Posterior vena cava (tissue), 2 donors: ENCODE data around the gene KLHL35. TPM values are rescaled to one million over a fixed set of nuclear protein-coding genes. Genes with fewer than 3 reads are reported as not detected.

Source experiments
- DNase-seq: peaks from one replicate; pipeline ENCODE4 v3.0.0-alpha.2; 2020; ENCODE audit warnings: low spot score
- intact Hi-C, 2 donors: fragments of 100-400 bp; cut with DNase I; formaldehyde crosslinking; loops; one replicate each; pipeline versions ENCODE4 v1.14.1 to v1.14.2; 2022 to 2023
- total RNA-seq, 2 donors: library from RNA; stranded (reverse); fragmentation: NEBNext Ultra II Directional; extraction: Animal tissue kit (Norgen Biotek cat#: 25700); gene quantifications; one replicate each; pipeline ENCODE4 v1.2.1, GENCODE V29; 2021
- donor health status: DM: yes; HTN: yes; CAD: no.
- donor health status: DM: yes; HTN: yes; CAD: no.

The KLHL35 gene
- total RNA-seq, 2 donors from 2014 or later: 0.67 to 0.79 TPM

GRCh38 chr11:75403983-75404658, 28.9 kb downstream of the KLHL35 start:
- peak; percentile 12 for DNase-seq

GRCh38 chr11:75403037-75403436, 30.0 kb downstream of the KLHL35 start:
- intact Hi-C loops: no loop called here
- DNase-seq: peak; percentile 11

More at GRCh38 chr11:75403983-75404658, 28.9 kb downstream of the KLHL35 start:
- intact Hi-C loops: no loop called here

- intact Hi-C loops: no loop called here
- DNase-seq: peak; percentile 22
Measured at GRCh38 chr11:75402002-75402773, 30.8 kb downstream of the KLHL35 start.

GRCh38 chr11:75400146-75400865, 32.7 kb downstream of the KLHL35 start:
- peak; percentile 1 for DNase-seq
- intact Hi-C loops: no loop called here

GRCh38 chr11:75399344-75400145, 33.5 kb downstream of the KLHL35 start, which contains the start of gene RPS3:
Gene RPS3 (plus strand): TSS chr11:75399518. CDS start chr11:75399548, 30 bp downstream.
- intact Hi-C loops: loop anchor here in 1 of 2 donors (10.0 kb wide), 1 partner anchor 375 kb away; no protein-coding TSS in a partner anchor

GRCh38 chr11:75398906-75399305, 34.1 kb downstream of the KLHL35 start:
- DNase-seq: peak; percentile 58
- intact Hi-C loops: loop anchor here in 1 of 2 donors (10.0 kb wide), 1 partner anchor 374 kb away; no protein-coding TSS in a partner anchor

More at GRCh38 chr11:75399344-75400145, 33.5 kb downstream of the KLHL35 start, which contains the start of gene RPS3:
- DNase-seq: peak; percentile 98

- peak; percentile 2 for DNase-seq
- intact Hi-C loops: loop anchor here in 1 of 2 donors (10.0 kb wide), 1 partner anchor 369 kb away; no protein-coding TSS in a partner anchor
Measured at GRCh38 chr11:75394085-75394840, 38.7 kb downstream of the KLHL35 start.

GRCh38 chr11:75389925-75390324, 43.1 kb downstream of the KLHL35 start:
- peak; percentile 57 for DNase-seq
- intact Hi-C loops: loop anchor here (5.0 to 10.0 kb wide), 2 partner anchors 63 to 365 kb away; no protein-coding TSS in a partner anchor

- intact Hi-C loops: loop anchor here in 1 of 2 donors (5.0 kb wide), 1 partner anchor 62 kb away; no protein-coding TSS in a partner anchor
- no peak for DNase-seq
Measured at GRCh38 chr11:75389276-75389605, 43.8 kb downstream of the KLHL35 start.

- intact Hi-C loops: loop anchor here in 1 of 2 donors (1.0 to 5.0 kb wide), 2 partner anchors 61 to 143 kb away; no protein-coding TSS in a partner anchor
- peak; percentile 89 for DNase-seq
Measured at GRCh38 chr11:75388386-75389275, 44.4 kb downstream of the KLHL35 start.

- peak; percentile 3 for DNase-seq
- intact Hi-C loops: loop anchor here in 1 of 2 donors (1.0 to 5.0 kb wide), 2 partner anchors 61 to 143 kb away; no protein-coding TSS in a partner anchor
Measured at GRCh38 chr11:75387736-75388294, 45.2 kb downstream of the KLHL35 start.

- intact Hi-C loops: loop anchor here in 1 of 2 donors (5.0 kb wide), 1 partner anchor 60 kb away; no protein-coding TSS in a partner anchor
- DNase-seq: no peak
Measured at GRCh38 chr11:75386942-75387630, 45.9 kb downstream of the KLHL35 start.

- intact Hi-C loops: loop anchor here (5.0 kb wide), 3 partner anchors 52 to 102 kb away; no protein-coding TSS in a partner anchor
- DNase-seq: peak; percentile 94
Measured at GRCh38 chr11:75384438-75385080, 48.4 kb downstream of the KLHL35 start.

GRCh38 chr11:75383246-75383645, 49.8 kb downstream of the KLHL35 start:
- peak; percentile 57 for DNase-seq
- intact Hi-C loops: loop anchor here (5.0 kb wide), 2 partner anchors 51 to 101 kb away; no protein-coding TSS in a partner anchor
